DMS114 treated with DMSO at 0.1 percent for 48 hours (cell line): ENCODE measurements around the gene UBTF.

Experiments
- DNase-seq: peaks from one replicate; lab custom pipeline; 2025; ENCODE audit not compliant: unreplicated experiment; lab: John Stamatoyannopoulos, UW

Gene UBTF

GRCh38 chr17:44171931-44172455, 47.5 kb downstream of the UBTF start:
- no peak for DNase-seq

GRCh38 chr17:44170499-44171201, 48.8 kb downstream of the UBTF start, which contains the start of gene ASB16:
Gene ASB16 (plus strand): TSS chr17:44170704. CDS start chr17:44170790, 86 bp downstream.
- no peak for DNase-seq

GRCh38 chr17:44170135-44170498, 49.4 kb downstream of the UBTF start:
- DNase-seq = no peak

- no peak for DNase-seq
Measured at GRCh38 chr17:44167181-44167861, 52.2 kb downstream of the UBTF start.

GRCh38 chr17:44164476-44164875, 55.0 kb downstream of the UBTF start:
- no peak for DNase-seq

- DNase-seq = no peak
Measured at GRCh38 chr17:44159519-44160210, 59.8 kb downstream of the UBTF start.

- DNase-seq = no peak
Measured at GRCh38 chr17:44155488-44155887, 64.0 kb downstream of the UBTF start.
